Endothelial cell of umbilical vein (primary cell): ENCODE data around the gene C1orf94. TPM values are rescaled to one million over a fixed set of nuclear protein-coding genes. Genes with fewer than 3 reads are reported as not detected.

Experiments
- BruUV-seq: library from RNA; stranded (reverse); fragments of 400-500 nt; replicated peaks from 2 replicates; lab custom pipeline; 2021; lab: Mats Ljungman, UMichigan
- CTCF ChIA-PET: fragments of 300-600, 350-600 bp; sonication (Branson Sonifier 250); formaldehyde crosslinking; loops from one replicate; lab custom pipeline; 2021; ENCODE audit warnings: antibody characterized with exemption, inconsistent platforms; lab: Charles Lee
- POLR2A ChIA-PET: fragments of 300-600, 350-600 bp; sonication (Branson Sonifier 250); formaldehyde crosslinking; loops from one replicate; lab custom pipeline; 2021; ENCODE audit warnings: antibody characterized with exemption, inconsistent platforms; lab: Charles Lee
- DNase-seq: peaks from one replicate; pipeline ENCODE4 v3.0.0-alpha.2; 2011; ENCODE audit warnings: low read depth, low spot score
- FAIRE-seq: peaks from 2 replicates; lab custom pipeline; 2011; peaks lifted over from hg19 to GRCh38; lab: Jason Lieb, UNC
- H2AFZ ChIP-seq: 2 replicates; pipeline ENCODE4 v1.6.0; 2012; ENCODE audit warnings: low read depth, low read length, control low read depth, inconsistent platforms
- H3K27ac ChIP-seq: 2 replicates; pipeline ENCODE4 v1.5.1; 2011; ENCODE audit warnings: low read depth, mild to moderate bottlenecking, control low read depth, low read length, moderate library complexity; ENCODE audit not compliant: insufficient read depth
- H3K27me3 ChIP-seq, 2 experiments: 2 replicates each; pipeline versions ENCODE4 v1.6.0 to v1.6.1; 2011; ENCODE audit warnings: low read length in 2 of 2, mixed read lengths in 1 of 2; ENCODE audit not compliant: control insufficient read depth in 2 of 2, insufficient read depth in 2 of 2
- H3K36me3 ChIP-seq, 2 experiments: 2 replicates in 1 of 2; 3 replicates in 1 of 2; pipeline ENCODE4 v1.5.1; 2011; ENCODE audit warnings: low read length in 2 of 2, mild to moderate bottlenecking in 1 of 2, moderate library complexity in 1 of 2; ENCODE audit not compliant: control insufficient read depth in 2 of 2, insufficient read depth in 2 of 2; ENCODE audit errors: extremely low read depth in 1 of 2
- H3K4me1 ChIP-seq: 3 replicates; pipeline ENCODE4 v1.5.1; 2011; ENCODE audit warnings: mild to moderate bottlenecking, low read length; ENCODE audit not compliant: control insufficient read depth, insufficient read depth; ENCODE audit errors: extremely low read depth
- H3K4me2 ChIP-seq: 2 replicates; pipeline ENCODE4 v1.6.1; 2011; ENCODE audit warnings: low read length, control low read depth, mixed read lengths; ENCODE audit not compliant: insufficient read depth
- H3K4me3 ChIP-seq, 3 experiments: fragments of 200-600 bp in 1 of 3; sonication (generic), shearing (Covaris generic) in 1 of 3; replicated peaks in 1 of 3; 2 replicates each; pipeline ENCODE4 v1.5.1; 2011 to 2016; ENCODE audit warnings: control low read depth in 3 of 3, low read length in 3 of 3, mild to moderate bottlenecking in 2 of 3, inconsistent platforms in 1 of 3, low read depth in 1 of 3, moderate library complexity in 1 of 3; ENCODE audit not compliant: insufficient read depth in 1 of 3
- H3K79me2 ChIP-seq: 2 replicates; pipeline ENCODE4 v1.6.0; 2012; ENCODE audit warnings: low read length, inconsistent platforms; ENCODE audit not compliant: control insufficient read depth, insufficient read depth
- H3K9ac ChIP-seq: replicated peaks from 2 replicates; pipeline ENCODE3; 2011; ENCODE audit warnings: low read length, control low read depth; ENCODE audit not compliant: insufficient read depth; ENCODE audit errors: extremely low read depth
- H3K9me1 ChIP-seq: replicated peaks from 3 replicates; pipeline ENCODE4 v1.6.0; 2011; ENCODE audit warnings: mild to moderate bottlenecking, low read length; ENCODE audit not compliant: control insufficient read depth, insufficient read depth; ENCODE audit errors: extremely low read depth
- H3K9me3 ChIP-seq: replicated peaks from 2 replicates; pipeline ENCODE4 v1.5.1; 2012; ENCODE audit warnings: low read length, inconsistent platforms; ENCODE audit not compliant: control insufficient read depth, insufficient read depth
- H4K20me1 ChIP-seq: replicated peaks from 2 replicates; pipeline ENCODE3; 2011; ENCODE audit warnings: mild to moderate bottlenecking, low read length; ENCODE audit not compliant: control insufficient read depth, insufficient read depth; ENCODE audit errors: extremely low read depth
- EZH2 ChIP-seq: IDR thresholded peaks from 2 replicates; pipeline ENCODE4 v1.6.1; 2012; ENCODE audit warnings: borderline replicate concordance, low read depth, mild to moderate bottlenecking, moderate library complexity, low read length, inconsistent platforms; ENCODE audit not compliant: severe bottlenecking
- GATA2 ChIP-seq: IDR thresholded peaks from 2 replicates; pipeline ENCODE4 v1.7.0; 2011; ENCODE audit warnings: low read depth, mild to moderate bottlenecking, moderate library complexity, mixed read lengths, low read length; ENCODE audit not compliant: insufficient read length, insufficient read depth
- JUN ChIP-seq: IDR thresholded peaks from 2 replicates; pipeline ENCODE4 v1.6.1; 2011; ENCODE audit warnings: borderline replicate concordance, low read depth; ENCODE audit not compliant: insufficient read length, insufficient read depth
- dilution Hi-C: fragments of 300-500 bp; cut with MboI; formaldehyde crosslinking; loops from one replicate; pipeline ENCODE4 v1.15.0; 2019; ENCODE audit warnings: low sequenced_read_pairs; ENCODE audit not compliant: extremely low pct_ligation_motif_present
- intact Hi-C: fragments of 100-400 bp; cut with micrococcal nuclease; formaldehyde crosslinking; loops from one replicate; pipeline ENCODE4 v1.10.0; 2022
- polyA plus RNA-seq, 4 experiments: library from polyadenylated mRNA; depleted of rRNA in 3 of 4; stranded (reverse) in 3 of 4; unstranded in 1 of 4; fragments of >200 nt; gene quantifications; 2 replicates each; pipeline versions ENCODE4 v1.2.1 to v1.2.3, GENCODE V29; 2011 to 2012; ENCODE audit warnings: missing spikeins in 1 of 4
- total RNA-seq: library from RNA; stranded (reverse); gene quantifications from 2 replicates; pipeline ENCODE4 v1.2.3, GENCODE V29; 2021
- TF ChIP-seq, protein P1 (sequence below), 2 donors: IDR thresholded peaks; 1 replicate in 1 of 2; 2 replicates in 1 of 2; pipeline ENCODE4 v1.5.1; 2011; ENCODE audit warnings: low read length in 2 of 2, mild to moderate bottlenecking in 2 of 2, moderate library complexity in 2 of 2, control low read depth in 1 of 2, inconsistent platforms in 1 of 2, low read depth in 1 of 2; ENCODE audit not compliant: insufficient read depth in 1 of 2; ENCODE audit errors: extremely low read depth in 1 of 2
- TF ChIP-seq, protein P2 (sequence below): IDR thresholded peaks from 2 replicates; pipeline ENCODE4 v1.6.1; 2011; ENCODE audit not compliant: insufficient read depth, insufficient read length

The C1orf94 gene
- total and polyA plus RNA-seq, 2 donors (not counting 3 experiments of a cell fraction or from before 2014, with no cell fraction given) = not detected

DNA sequence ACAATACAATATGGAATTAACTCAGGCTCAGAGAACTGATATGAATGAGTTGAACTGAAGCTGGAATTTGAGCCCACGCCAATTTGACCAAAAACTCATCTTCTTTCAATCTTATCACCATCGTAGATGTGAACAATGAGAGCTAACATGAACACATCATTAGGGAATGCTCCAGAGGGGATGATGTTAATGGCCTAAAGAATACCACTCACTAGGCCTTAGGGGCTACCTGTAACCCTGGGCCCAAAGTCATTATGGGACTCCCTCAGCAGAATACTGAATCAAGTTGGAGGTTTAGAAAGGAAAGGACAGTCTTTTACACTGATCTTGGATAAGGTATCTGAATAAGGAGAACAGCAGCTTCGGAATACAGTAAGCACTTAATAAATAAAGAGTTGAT is 73.6 kb downstream of the C1orf94 start:
- no peaks in the 10 kb centered on the region for H3K27me3 ChIP-seq
- H3K79me2 ChIP-seq = no peaks in the 10 kb centered on the region
- H3K36me3 ChIP-seq = no peaks in the 10 kb centered on the region
- H3K27ac ChIP-seq = no peak overlapping the region
- FAIRE-seq = no peak
- H3K4me1 ChIP-seq = no peaks in the 10 kb centered on the region
- intact Hi-C loops (no loop called here), dilution Hi-C loops (no loop called here)
- no peaks in the 10 kb centered on the region for H4K20me1 ChIP-seq
- no peaks in the 10 kb centered on the region for H3K9me3 ChIP-seq
- TF ChIP-seq JUN (no peak), EZH2 (no peak), GATA2 (no peak)
- TF ChIP-seq, protein P1, sequence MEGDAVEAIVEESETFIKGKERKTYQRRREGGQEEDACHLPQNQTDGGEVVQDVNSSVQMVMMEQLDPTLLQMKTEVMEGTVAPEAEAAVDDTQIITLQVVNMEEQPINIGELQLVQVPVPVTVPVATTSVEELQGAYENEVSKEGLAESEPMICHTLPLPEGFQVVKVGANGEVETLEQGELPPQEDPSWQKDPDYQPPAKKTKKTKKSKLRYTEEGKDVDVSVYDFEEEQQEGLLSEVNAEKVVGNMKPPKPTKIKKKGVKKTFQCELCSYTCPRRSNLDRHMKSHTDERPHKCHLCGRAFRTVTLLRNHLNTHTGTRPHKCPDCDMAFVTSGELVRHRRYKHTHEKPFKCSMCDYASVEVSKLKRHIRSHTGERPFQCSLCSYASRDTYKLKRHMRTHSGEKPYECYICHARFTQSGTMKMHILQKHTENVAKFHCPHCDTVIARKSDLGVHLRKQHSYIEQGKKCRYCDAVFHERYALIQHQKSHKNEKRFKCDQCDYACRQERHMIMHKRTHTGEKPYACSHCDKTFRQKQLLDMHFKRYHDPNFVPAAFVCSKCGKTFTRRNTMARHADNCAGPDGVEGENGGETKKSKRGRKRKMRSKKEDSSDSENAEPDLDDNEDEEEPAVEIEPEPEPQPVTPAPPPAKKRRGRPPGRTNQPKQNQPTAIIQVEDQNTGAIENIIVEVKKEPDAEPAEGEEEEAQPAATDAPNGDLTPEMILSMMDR (IDR thresholded peaks at IDR 0.05; ENCODE audit: extremely low read depth in 1 of 2, insufficient read depth in 1 of 2, low read depth in 1 of 2, low read length in 2 of 2) = no peak
- TF ChIP-seq, protein P2, sequence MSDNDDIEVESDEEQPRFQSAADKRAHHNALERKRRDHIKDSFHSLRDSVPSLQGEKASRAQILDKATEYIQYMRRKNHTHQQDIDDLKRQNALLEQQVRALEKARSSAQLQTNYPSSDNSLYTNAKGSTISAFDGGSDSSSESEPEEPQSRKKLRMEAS = no peak
- CTCF ChIA-PET = no interaction called here
- BruUV-seq = no TSS peak
- no peak overlapping the region for H3K9ac ChIP-seq
- POLR2A ChIA-PET = no interaction called here
- DNase-seq = no peak
- no peak overlapping the region for H2AFZ ChIP-seq
- H3K9me1 ChIP-seq = no peaks in the 10 kb centered on the region
- H3K4me3 ChIP-seq = no peak overlapping the region
- no peak overlapping the region for H3K4me2 ChIP-seq
